Mesothelial cell of epicardium (in vitro differentiated cells): Measurements from ENCODE around the gene ZBTB4. TPM values are rescaled to one million over a fixed set of nuclear protein-coding genes. Genes with fewer than 3 reads are reported as not detected.
A peak's percentile ranks its signal among the peaks of the same experiment; 100 is the strongest.
"Not testable (repeated sequence)": the region's sequence is repeated elsewhere in the genome, so short reads cannot be mapped to it uniquely, and the experiment has no call there.

ENCODE experiments used
- DNase-seq, 2 experiments: peaks; one replicate each; pipeline ENCODE4 v3.0.0; 2021; ENCODE audit warnings: low spot score in 2 of 2; ENCODE audit not compliant: unreplicated experiment in 2 of 2
- H3K27ac Mint-ChIP-seq: 2 replicates; pipeline ENCODE4 v1.8.0; 2021; ENCODE audit warnings: mixed read lengths
- H3K27me3 Mint-ChIP-seq: 2 replicates; pipeline ENCODE4 v1.8.0; 2021; ENCODE audit warnings: low read depth, mixed read lengths
- H3K36me3 Mint-ChIP-seq: 2 replicates; pipeline ENCODE4 v1.8.0; 2021; ENCODE audit warnings: mixed read lengths
- H3K4me1 Mint-ChIP-seq: 2 replicates; pipeline ENCODE4 v1.8.0; 2021; ENCODE audit warnings: mixed read lengths
- H3K4me3 Mint-ChIP-seq: 2 replicates; pipeline ENCODE4 v1.8.0; 2021; ENCODE audit warnings: mild to moderate bottlenecking, moderate library complexity, mixed read lengths
- H3K9me3 Mint-ChIP-seq: 2 replicates; pipeline ENCODE4 v1.8.0; 2021; ENCODE audit warnings: mixed read lengths
- total RNA-seq: library from RNA; stranded (reverse); gene quantifications from 3 replicates; pipeline ENCODE4 v1.2.1, GENCODE V29; 2021
- TF ChIP-seq, protein P1 (sequence below): fragments of 200-600 bp; sonication (generic); IDR thresholded peaks from one replicate; pipeline ENCODE4 v1.5.0; 2021; ENCODE audit warnings: antibody characterized with exemption; ENCODE audit not compliant: unreplicated experiment

Gene ZBTB4
- total RNA-seq, 1 donor from 2014 or later = 39.7 TPM

DNA sequence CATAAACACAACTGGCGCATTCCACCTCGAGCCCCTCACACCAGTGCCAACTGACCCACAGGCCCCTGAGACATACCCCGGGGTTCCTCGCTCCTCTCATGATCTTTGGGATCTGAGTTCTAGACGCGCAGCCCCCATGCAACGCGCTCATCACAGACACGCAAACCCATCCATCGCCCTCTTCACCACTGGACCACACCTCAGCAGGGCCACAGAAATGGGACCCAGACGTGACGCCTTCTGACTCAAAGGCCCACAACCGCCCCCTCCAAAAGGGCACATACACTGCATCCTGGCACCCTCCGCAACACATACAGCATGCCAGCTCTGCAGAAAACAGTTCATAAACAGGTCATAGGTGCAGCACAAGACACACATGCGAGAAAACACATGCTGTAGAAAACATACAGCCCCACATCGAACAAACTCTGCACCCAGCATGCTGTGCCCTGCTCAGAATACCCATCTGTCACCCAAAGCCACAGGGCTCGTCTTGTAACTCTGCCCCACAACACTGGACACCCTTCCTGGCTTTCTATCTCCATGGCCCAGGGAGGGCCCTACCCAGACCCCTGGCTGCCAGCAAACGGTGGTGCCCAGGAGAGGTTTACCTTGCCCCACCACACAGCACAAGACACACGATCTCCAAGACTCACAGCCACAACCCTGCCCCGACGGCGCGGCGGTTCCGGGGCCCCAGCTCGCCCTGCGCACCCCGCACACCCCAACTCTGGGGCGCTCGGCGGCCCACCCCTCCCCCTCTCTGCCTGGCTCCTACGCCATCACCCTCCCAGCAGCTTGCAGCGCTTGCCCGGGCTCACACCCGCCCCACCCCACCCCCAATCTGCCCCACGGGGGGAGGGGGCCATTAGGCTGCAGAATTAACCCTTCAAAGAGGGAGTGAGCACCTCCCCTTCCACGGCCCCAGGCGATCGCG, 887 bp downstream of the ZBTB4 start:
- peaks cover 62% of the 10 kb centered on the region for H3K4me1 Mint-ChIP-seq
- no peaks in the 10 kb centered on the region for H3K27me3 Mint-ChIP-seq
- TF ChIP-seq, protein P1, sequence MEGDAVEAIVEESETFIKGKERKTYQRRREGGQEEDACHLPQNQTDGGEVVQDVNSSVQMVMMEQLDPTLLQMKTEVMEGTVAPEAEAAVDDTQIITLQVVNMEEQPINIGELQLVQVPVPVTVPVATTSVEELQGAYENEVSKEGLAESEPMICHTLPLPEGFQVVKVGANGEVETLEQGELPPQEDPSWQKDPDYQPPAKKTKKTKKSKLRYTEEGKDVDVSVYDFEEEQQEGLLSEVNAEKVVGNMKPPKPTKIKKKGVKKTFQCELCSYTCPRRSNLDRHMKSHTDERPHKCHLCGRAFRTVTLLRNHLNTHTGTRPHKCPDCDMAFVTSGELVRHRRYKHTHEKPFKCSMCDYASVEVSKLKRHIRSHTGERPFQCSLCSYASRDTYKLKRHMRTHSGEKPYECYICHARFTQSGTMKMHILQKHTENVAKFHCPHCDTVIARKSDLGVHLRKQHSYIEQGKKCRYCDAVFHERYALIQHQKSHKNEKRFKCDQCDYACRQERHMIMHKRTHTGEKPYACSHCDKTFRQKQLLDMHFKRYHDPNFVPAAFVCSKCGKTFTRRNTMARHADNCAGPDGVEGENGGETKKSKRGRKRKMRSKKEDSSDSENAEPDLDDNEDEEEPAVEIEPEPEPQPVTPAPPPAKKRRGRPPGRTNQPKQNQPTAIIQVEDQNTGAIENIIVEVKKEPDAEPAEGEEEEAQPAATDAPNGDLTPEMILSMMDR = no peak
- H3K4me3 Mint-ChIP-seq = peak overlapping the region; percentile 87
- H3K36me3 Mint-ChIP-seq = no peaks in the 10 kb centered on the region
- H3K9me3 Mint-ChIP-seq = no peaks in the 10 kb centered on the region
- DNase-seq = peak in 1 of 2 experiments; percentile 60
- H3K27ac Mint-ChIP-seq = peak overlapping the region; percentile 98

DNA sequence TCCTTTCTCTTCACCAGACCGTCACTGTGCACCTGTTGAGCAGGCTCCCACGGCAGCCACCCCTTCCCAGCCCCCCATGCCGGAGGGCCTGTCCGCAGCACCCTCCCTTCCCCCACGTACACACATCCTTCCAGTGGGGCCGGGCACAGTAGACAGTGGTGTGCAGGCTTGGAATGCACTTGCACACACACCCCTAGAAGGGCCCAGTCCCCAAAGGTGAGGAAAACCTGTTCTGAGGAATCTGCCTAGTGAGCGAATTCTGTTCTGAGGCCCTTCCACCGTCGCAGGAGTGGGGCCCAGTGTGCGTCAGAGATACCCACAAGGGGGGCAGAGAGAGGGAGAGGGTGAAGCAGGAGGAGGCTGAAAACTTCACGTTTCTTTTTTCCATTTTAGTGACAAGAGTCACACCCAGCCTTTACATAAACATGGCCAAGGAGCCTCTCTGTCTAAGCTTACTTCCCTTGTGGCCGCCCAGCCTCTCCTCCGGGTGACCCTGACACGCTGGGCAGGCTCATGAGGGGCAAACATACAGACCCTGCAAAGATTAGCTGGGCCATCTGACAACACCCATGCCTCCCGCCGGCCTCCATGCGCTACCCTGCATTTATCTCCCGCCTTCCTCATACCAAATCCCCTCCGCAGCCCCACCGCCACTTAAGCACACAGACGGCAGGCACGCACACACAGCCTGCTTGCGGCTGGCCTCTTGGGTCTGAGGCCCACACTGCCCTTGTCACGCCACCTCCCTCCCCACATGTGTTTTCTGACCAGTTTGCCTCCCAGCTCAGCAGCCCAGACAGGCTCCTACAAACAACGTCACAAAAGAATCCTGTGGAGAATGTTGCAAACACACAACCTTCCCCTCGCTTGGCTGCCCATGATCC, 1.8 kb downstream of the ZBTB4 start:
- TF ChIP-seq, protein P1 = no peak
- H3K36me3 Mint-ChIP-seq = no peaks in the 10 kb centered on the region
- DNase-seq = peak; percentile 47 to 74
- H3K27me3 Mint-ChIP-seq = no peaks in the 10 kb centered on the region
- peak overlapping the region; percentile 87 for H3K4me3 Mint-ChIP-seq
- peak overlapping the region; percentile 98 for H3K27ac Mint-ChIP-seq
- H3K4me1 Mint-ChIP-seq = peaks cover 53% of the 10 kb centered on the region
- no peaks in the 10 kb centered on the region for H3K9me3 Mint-ChIP-seq

DNA sequence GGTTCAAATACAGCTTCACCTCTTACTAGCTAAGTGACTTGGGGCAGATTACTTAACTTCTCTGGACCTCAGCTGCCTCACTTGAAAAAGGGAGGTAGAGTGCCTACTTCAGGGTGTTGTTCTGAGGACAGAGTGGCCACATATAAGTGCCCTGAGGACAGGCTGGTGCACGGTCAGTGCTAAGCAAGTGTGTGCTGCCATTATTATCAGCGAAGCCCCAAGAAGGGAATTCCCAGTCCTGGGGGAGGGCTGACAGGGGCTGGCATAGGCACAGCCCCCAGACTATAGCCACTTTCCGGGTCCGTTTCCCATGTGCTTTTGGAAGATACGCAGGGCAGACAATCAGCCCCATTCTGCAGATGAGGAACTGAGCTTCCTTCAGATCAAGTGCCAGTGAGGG, 2.5 kb downstream of the ZBTB4 start:
- no peaks in the 10 kb centered on the region for H3K36me3 Mint-ChIP-seq
- no peak for DNase-seq
- H3K4me3 Mint-ChIP-seq = peak overlapping the region; percentile 87
- H3K27ac Mint-ChIP-seq = peak overlapping the region; percentile 98
- H3K27me3 Mint-ChIP-seq = no peaks in the 10 kb centered on the region
- TF ChIP-seq, protein P1 = no peak
- no peaks in the 10 kb centered on the region for H3K9me3 Mint-ChIP-seq
- H3K4me1 Mint-ChIP-seq = peaks cover 47% of the 10 kb centered on the region

DNA sequence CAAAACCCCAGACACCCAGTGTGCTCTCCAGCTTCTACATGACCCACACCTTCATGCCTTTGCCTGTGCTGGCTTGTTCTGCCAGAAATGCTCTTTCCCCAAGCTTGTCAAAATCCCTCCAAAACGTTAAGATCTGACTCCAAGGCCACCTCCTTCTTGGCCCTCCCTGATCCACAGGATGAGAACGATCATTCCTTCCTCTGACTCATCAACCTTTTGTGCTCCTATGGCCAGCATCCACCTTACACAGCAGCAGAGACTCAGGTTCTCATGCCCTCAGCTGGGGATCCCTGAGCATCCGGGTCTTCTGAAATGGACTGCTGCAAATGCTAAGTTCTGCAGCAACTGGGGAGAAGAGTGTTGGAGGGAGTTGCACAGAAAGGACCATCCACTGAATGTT, 2.9 kb downstream of the ZBTB4 start:
- Mint-ChIP-seq H3K4me3 (peak overlapping the region; percentile 87), H3K4me1 (peaks cover 43% of the 10 kb centered on the region), H3K9me3 (no peaks in the 10 kb centered on the region), H3K36me3 (no peaks in the 10 kb centered on the region), H3K27me3 (no peaks in the 10 kb centered on the region), H3K27ac (peak overlapping the region; percentile 98)
- TF ChIP-seq, protein P1 = no peak
- DNase-seq = no peak

DNA sequence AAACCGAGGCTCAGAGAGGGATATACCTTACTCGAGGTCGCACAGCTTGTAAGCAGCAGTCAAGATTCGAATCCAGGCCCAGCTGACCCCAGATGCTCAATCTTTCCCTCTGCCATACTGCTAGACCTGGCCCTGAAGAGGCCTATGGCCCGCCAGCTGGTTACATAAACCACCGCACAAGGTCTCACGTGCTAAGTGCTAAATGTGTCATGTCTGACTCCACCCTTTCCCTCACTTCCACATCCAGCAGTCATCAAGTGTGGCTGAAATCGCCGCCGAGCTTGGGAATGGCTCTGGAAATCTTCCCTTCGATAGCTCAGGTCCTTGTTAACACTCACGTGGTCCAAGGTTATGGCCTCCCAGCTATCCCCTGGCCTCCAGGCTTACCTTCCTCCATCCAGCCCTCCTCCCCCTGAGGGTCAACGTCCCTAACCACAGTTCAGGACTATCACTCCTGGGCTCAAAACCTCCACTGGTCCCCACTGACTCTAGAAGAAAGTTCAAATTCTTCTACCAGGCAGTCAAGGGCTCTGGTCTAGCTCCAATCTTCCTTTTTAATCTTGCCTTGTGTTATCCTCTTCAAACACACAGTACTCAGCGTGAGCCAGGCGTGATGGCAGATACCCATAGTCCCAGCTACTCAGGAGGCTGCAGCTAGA, 3.5 kb downstream of the ZBTB4 start:
- no peaks in the 10 kb centered on the region for H3K36me3 Mint-ChIP-seq
- peak overlapping the region; percentile 87 for H3K4me3 Mint-ChIP-seq
- H3K27me3 Mint-ChIP-seq = no peaks in the 10 kb centered on the region
- TF ChIP-seq, protein P1 = no peak
- H3K4me1 Mint-ChIP-seq = peaks cover 40% of the 10 kb centered on the region
- H3K9me3 Mint-ChIP-seq = no peaks in the 10 kb centered on the region
- DNase-seq = no peak
- H3K27ac Mint-ChIP-seq = peak overlapping the region; percentile 98

DNA sequence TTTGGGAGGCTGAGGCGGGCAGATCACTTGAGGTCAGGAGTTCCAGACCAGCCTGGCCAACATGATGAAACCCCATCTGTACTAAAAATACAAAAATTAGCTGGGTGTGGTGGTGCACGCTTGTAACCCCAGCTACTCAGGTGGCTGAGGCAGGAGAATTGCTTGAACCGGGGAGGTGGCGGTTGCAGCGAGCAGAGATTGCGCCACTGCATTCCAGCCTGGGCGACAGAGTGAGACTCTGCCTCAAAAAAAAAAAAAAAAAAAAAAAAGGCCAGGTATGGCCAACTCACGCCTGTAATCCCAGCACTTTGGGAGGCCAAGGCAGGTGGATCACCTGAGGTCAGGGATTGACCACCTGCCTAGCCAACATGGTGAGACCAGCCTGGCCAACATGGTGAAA, 4.7 kb downstream of the ZBTB4 start:
- H3K36me3 Mint-ChIP-seq, H3K9me3 Mint-ChIP-seq, H3K4me3 Mint-ChIP-seq, H3K27ac Mint-ChIP-seq, DNase-seq, H3K27me3 Mint-ChIP-seq: not testable (repeated sequence)
- H3K4me1 Mint-ChIP-seq = peaks cover 32% of the 10 kb centered on the region
